Measurements from ENCODE around the gene KCNQ1OT1.

GRCh38 chr11:2688381-2689231 lies 11.2 kb downstream of the KCNQ1OT1 start:
- TF ChIP-seq CTCF (IDR thresholded peaks at IDR 0.05; ENCODE audit: low read depth, low read length) (no peak), EZH2phosphoT487 (IDR thresholded peaks at IDR 0.05; ENCODE audit: low read depth) (no peak)

All from OCI-LY3 (cell line).